Measurements from ENCODE around the gene PAX2. TPM values are rescaled to one million over a fixed set of nuclear protein-coding genes. Genes with fewer than 3 reads are reported as not detected.

PAX2 gene
- total and polyA plus RNA-seq, 2 of the 13 experiments (the other 11 are each of a cell fraction or from before 2014, with no cell fraction given) = not detected

DNA sequence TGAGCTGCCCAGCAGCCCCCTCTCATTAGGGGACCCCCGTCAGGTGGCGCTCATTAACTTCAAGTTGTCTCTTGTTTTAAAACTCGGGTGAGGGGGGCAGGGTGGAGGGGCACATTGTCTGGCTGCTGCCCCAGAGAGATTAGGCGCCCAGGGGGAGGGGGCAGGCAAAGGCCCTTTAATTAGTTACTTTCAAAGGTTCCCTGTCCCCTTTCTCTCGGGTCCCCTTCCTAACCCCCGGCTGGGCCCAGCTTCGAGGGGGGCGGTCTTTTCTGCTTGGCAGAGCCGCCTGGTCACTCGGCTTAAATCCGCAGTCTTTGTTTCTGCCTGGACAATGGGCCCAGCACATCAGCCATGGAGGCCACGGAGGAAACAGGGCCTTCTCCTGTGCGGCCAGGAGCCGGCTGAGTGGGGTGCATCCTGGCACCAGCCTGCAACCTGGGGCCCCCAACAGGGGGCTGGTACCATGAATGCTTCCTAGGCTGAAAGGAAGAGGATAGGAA lies 128.5 kb downstream of the PAX2 start:
- Histone ChIP-seq H3K9me3 (ENCODE audit: low read length) (no peaks in the 10 kb centered on the region), H3K27me3 (ENCODE audit: control insufficient read depth in 1 of 2, insufficient read depth in 2 of 2, low read length in 2 of 2) (peaks cover 2 to 6% of the 10 kb centered on the region in 2 experiments; a peak in 2 of 5 replicates), H3K4me2 (ENCODE audit: low read depth, low read length) (no peak overlapping the region), H3K79me2 (ENCODE audit: insufficient read depth, low read length) (no peaks in the 10 kb centered on the region), H3K4me3 (replicated peaks in 1 of 3; ENCODE audit: insufficient read depth in 1 of 3, low read depth in 2 of 3, low read length in 3 of 3) (no peak overlapping the region), H3K9ac (ENCODE audit: insufficient read depth, low read depth, low read length) (no peak overlapping the region), H3K4me1 (ENCODE audit: insufficient read depth, low read length) (peaks cover 66% of the 10 kb centered on the region), H3K27ac (ENCODE audit: extremely low read length, insufficient read depth, low read length) (no peak overlapping the region), H4K20me1 (ENCODE audit: insufficient read depth, low read length) (no peaks in the 10 kb centered on the region), H2AFZ (ENCODE audit: low read length) (no peak overlapping the region), H3K36me3 (replicated peaks in 1 of 2; ENCODE audit: control insufficient read depth in 1 of 2, insufficient read depth in 2 of 2, low read length in 2 of 2) (no peaks in the 10 kb centered on the region)
- in situ Hi-C loops (cut with HindIII; ENCODE audit: extremely low pct_ligation_motif_present, low pct_unique_long_range_greater_than_20kb) = no loop called here
- ATAC-seq (no peak), FAIRE-seq (no peak), DNase-seq (ENCODE audit: low spot score) (no peak)
- 63% methylated on average over 8 of the region's 14 CpGs for WGBS (ENCODE audit: low lambda C conversion rate)
- ChIA-PET POLR2A (no interaction called here), CTCF (ENCODE audit: low intra/inter-chr PET ratio, low total read pairs) (no interaction called here)
- intact Hi-C loops (cut with micrococcal nuclease; ENCODE audit: unreplicated experiment) = no loop called here
- TF ChIP-seq ZNF674 (CRISPR knock-in tag; IDR thresholded peaks at IDR 0.05; ENCODE audit: low read depth) = no peak
- TF ChIP-seq, protein P1, sequence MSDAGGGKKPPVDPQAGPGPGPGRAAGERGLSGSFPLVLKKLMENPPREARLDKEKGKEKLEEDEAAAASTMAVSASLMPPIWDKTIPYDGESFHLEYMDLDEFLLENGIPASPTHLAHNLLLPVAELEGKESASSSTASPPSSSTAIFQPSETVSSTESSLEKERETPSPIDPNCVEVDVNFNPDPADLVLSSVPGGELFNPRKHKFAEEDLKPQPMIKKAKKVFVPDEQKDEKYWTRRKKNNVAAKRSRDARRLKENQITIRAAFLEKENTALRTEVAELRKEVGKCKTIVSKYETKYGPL (CRISPR knock-in tag; IDR thresholded peaks at IDR 0.05) = no peak
- no peak for TF ChIP-seq EEA1 (CRISPR knock-in tag; IDR thresholded peaks at IDR 0.05; ENCODE audit: borderline replicate concordance)
- no peak for TF ChIP-seq SOX13 (IDR thresholded peaks at IDR 0.05)
- TF ChIP-seq SOX13 (CRISPR knock-in tag; conservative IDR thresholded peaks at IDR 0.05 in 1 of 2, IDR thresholded peaks at IDR 0.05 in 1 of 2) = no peak
- TF ChIP-seq TRIM24 (CRISPR knock-in tag; IDR thresholded peaks at IDR 0.05) = no peak
- TF ChIP-seq, protein P2, sequence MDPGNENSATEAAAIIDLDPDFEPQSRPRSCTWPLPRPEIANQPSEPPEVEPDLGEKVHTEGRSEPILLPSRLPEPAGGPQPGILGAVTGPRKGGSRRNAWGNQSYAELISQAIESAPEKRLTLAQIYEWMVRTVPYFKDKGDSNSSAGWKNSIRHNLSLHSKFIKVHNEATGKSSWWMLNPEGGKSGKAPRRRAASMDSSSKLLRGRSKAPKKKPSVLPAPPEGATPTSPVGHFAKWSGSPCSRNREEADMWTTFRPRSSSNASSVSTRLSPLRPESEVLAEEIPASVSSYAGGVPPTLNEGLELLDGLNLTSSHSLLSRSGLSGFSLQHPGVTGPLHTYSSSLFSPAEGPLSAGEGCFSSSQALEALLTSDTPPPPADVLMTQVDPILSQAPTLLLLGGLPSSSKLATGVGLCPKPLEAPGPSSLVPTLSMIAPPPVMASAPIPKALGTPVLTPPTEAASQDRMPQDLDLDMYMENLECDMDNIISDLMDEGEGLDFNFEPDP (CRISPR knock-in tag; conservative IDR thresholded peaks at IDR 0.05) = 0 out of 2 replicates have a peak, but pooled peaks have one; percentile 14
- TF ChIP-seq ZNF629 (CRISPR knock-in tag; conservative IDR thresholded peaks at IDR 0.05) = 0 out of 2 replicates have a peak, but pooled peaks have one; percentile 10
- no peak for TF ChIP-seq ZNF780A (CRISPR knock-in tag; IDR thresholded peaks at IDR 0.05)
- TF ChIP-seq AKAP8 (CRISPR knock-in tag; IDR thresholded peaks at IDR 0.05) = no peak
- no TSS peak for BruUV-seq (replicated peaks)

All from HepG2 (cell line).